Measurements from ENCODE around the gene PCDHA12.
"Not testable (repeated sequence)": the region's sequence is repeated elsewhere in the genome, so short reads cannot be mapped to it uniquely, and the experiment has no call there.

Gene PCDHA12

GRCh38 chr5:140875085-140876065 lies at the start of gene PCDHA12:
TSS of gene PCDHA12 (plus strand) at chr5:140875308. CDS start at chr5:140875473, 165 bp downstream.
- DNase-seq, result no peak

- no peak for DNase-seq
Observed at GRCh38 chr5:140827704-140828361, 47.3 kb upstream of the PCDHA12 start, which contains the start of gene PCDHA6. TSS of gene PCDHA6 (plus strand) at chr5:140827960. CDS start at chr5:140828092, 132 bp downstream.

- DNase-seq, result no peak
Observed at GRCh38 chr5:140828362-140828737, 46.8 kb upstream of the PCDHA12 start.

- DNase-seq, result not testable (repeated sequence)
Observed at GRCh38 chr5:140829511-140830501, 45.3 kb upstream of the PCDHA12 start.

- no peak for DNase-seq
Observed at GRCh38 chr5:140833993-140834392, 41.1 kb upstream of the PCDHA12 start, which contains the start of gene PCDHA7. TSS of gene PCDHA7 (plus strand) at chr5:140834269. CDS start at chr5:140834384, 115 bp downstream.

- DNase-seq, result not testable (repeated sequence)
Observed at GRCh38 chr5:140834439-140835008, 40.6 kb upstream of the PCDHA12 start.

- no peak for DNase-seq
Observed at GRCh38 chr5:140835622-140836510, 39.2 kb upstream of the PCDHA12 start.

- DNase-seq, result no peak
Observed at GRCh38 chr5:140840978-140841962, 33.8 kb upstream of the PCDHA12 start, which contains the start of gene PCDHA8. TSS of gene PCDHA8 (plus strand) at chr5:140841187. CDS start at chr5:140841322, 135 bp downstream.

GRCh38 chr5:140842798-140843733 lies 32.0 kb upstream of the PCDHA12 start:
- no peak for DNase-seq

- DNase-seq, result not testable (repeated sequence)
Observed at GRCh38 chr5:140848139-140849102, 26.7 kb upstream of the PCDHA12 start, which contains the start of gene PCDHA9. TSS of gene PCDHA9 (plus strand) at chr5:140848382. CDS start at chr5:140848496, 114 bp downstream.

GRCh38 chr5:140849831-140850634 lies 25.1 kb upstream of the PCDHA12 start:
- DNase-seq, result not testable (repeated sequence)

GRCh38 chr5:140855772-140856674 lies 19.1 kb upstream of the PCDHA12 start, which contains the start of gene PCDHA10:
TSS of gene PCDHA10 (plus strand) at chr5:140855897. CDS start at chr5:140856049, 152 bp downstream.
- no peak for DNase-seq

- DNase-seq, result no peak
Observed at GRCh38 chr5:140857177-140857986, 17.7 kb upstream of the PCDHA12 start.

- no peak for DNase-seq
Observed at GRCh38 chr5:140857987-140858240, 17.2 kb upstream of the PCDHA12 start.
